GM23248 (cell line): Measurements from ENCODE around the gene DENND1A.

Source experiments
- EZH2 ChIP-seq: fragments of 200-600 bp; sonication (generic); IDR thresholded peaks from 2 replicates; pipeline ENCODE4 v1.6.1; 2018; ENCODE audit warnings: antibody characterized with exemption, mild to moderate bottlenecking; ENCODE audit not compliant: insufficient read depth, poor library complexity, severe bottlenecking
- EZH2phosphoT487 ChIP-seq: fragments of 200-600 bp; sonication (generic); IDR thresholded peaks from 2 replicates; pipeline ENCODE4 v1.6.1; 2018; ENCODE audit warnings: antibody characterized with exemption, moderate library complexity, mild to moderate bottlenecking, low read depth; ENCODE audit not compliant: insufficient read depth

DNA sequence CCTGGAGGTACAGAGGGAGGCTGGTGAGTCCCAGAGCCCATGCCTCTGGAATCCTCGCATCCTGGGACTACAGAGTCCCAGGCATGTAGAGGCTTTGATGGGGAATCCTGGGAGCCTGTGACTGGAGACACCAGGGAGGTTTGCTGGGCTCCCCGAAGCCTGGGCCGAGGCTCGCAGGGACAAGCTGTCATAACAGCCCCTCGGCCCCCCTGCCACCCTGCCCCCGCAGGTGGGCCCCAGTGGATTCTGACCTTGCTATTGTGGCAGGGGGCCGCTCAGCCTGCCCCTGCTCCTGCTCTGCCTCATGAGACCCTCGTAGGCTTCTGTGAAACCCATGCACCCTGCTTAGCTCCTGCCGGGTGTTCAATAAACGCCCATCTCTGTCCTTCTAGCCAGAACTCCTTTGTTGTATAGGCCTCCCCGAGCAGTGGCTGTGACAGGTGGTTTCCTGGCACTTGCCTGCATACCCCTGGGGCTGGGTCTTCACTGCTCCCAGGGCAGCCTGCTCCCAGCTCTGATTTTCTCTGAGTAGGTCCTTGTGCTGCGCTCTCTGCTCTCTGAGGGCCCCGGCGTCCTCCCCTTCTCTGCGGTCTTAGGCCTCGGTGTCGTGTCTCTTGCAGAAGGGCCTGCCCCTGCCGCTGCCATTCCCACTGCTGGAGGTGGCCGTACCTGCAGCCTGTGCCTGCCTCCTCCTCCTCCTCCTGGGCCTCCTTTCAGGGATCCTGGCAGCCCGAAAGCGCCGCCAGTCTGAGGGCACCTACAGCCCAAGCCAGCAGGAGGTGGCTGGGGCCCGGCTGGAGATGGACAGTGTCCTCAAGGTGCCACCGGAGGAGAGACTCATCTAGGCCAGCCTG lies 553.5 kb downstream of the DENND1A start:
- TF ChIP-seq EZH2phosphoT487 (no peak), EZH2 (no peak)
